NCI-H1105 (cell line): Measurements from ENCODE around the gene TIGD6.
"Not testable (repeated sequence)": the region's sequence is repeated elsewhere in the genome, so short reads cannot be mapped to it uniquely, and the experiment has no call there.

Source experiments
- DNase-seq: peaks from one replicate; lab custom pipeline; 2025; lab: John Stamatoyannopoulos, UW

Gene TIGD6

GRCh38 chr5:149969181-149969930, 31.1 kb downstream of the TIGD6 start:
- no peak for DNase-seq

GRCh38 chr5:149966946-149967345, 33.5 kb downstream of the TIGD6 start:
- DNase-seq = no peak

- no peak for DNase-seq
Measured at GRCh38 chr5:149963729-149964128, 36.7 kb downstream of the TIGD6 start.

GRCh38 chr5:149962601-149963300, 37.7 kb downstream of the TIGD6 start:
- DNase-seq = no peak

GRCh38 chr5:149961957-149962409, 38.5 kb downstream of the TIGD6 start:
- no peak for DNase-seq

- DNase-seq = no peak
Measured at GRCh38 chr5:149961186-149961685, 39.2 kb downstream of the TIGD6 start.

GRCh38 chr5:149960272-149961185, 39.9 kb downstream of the TIGD6 start, which contains the start of gene SLC26A2:
Gene SLC26A2 (plus strand): TSS chr5:149960758. CDS start chr5:149977653, 16,895 bp downstream.
- peak; percentile 80 for DNase-seq

GRCh38 chr5:149959406-149960236, 40.8 kb downstream of the TIGD6 start:
- DNase-seq = no peak

GRCh38 chr5:149957855-149958254, 42.6 kb downstream of the TIGD6 start:
- no peak for DNase-seq

- no peak for DNase-seq
Measured at GRCh38 chr5:149956685-149957084, 43.8 kb downstream of the TIGD6 start.

GRCh38 chr5:149954798-149955197, 45.7 kb downstream of the TIGD6 start:
- DNase-seq = no peak

GRCh38 chr5:149953436-149954121, 46.9 kb downstream of the TIGD6 start:
- DNase-seq = no peak

GRCh38 chr5:149951138-149951749, 49.2 kb downstream of the TIGD6 start:
- no peak for DNase-seq

- DNase-seq = no peak
Measured at GRCh38 chr5:149948993-149949392, 51.5 kb downstream of the TIGD6 start.

- no peak for DNase-seq
Measured at GRCh38 chr5:149946118-149946517, 54.3 kb downstream of the TIGD6 start.

- no peak for DNase-seq
Measured at GRCh38 chr5:149944666-149945065, 55.8 kb downstream of the TIGD6 start, which contains the start of gene PDE6A. Gene PDE6A (minus strand): TSS chr5:149944793. CDS start chr5:149944673, 120 bp downstream.

GRCh38 chr5:149943177-149943949, 57.1 kb downstream of the TIGD6 start:
- DNase-seq = not testable (repeated sequence)
